DMS 273 (cell line): ENCODE data around the gene KIAA0232.
A peak's percentile ranks its signal among the peaks of the same experiment; 100 is the strongest.
"Not testable (repeated sequence)": the region's sequence is repeated elsewhere in the genome, so short reads cannot be mapped to it uniquely, and the experiment has no call there.

ENCODE experiments used
- DNase-seq: peaks from one replicate; lab custom pipeline; 2025; ENCODE audit not compliant: unreplicated experiment; lab: John Stamatoyannopoulos, UW

Gene KIAA0232

DNA sequence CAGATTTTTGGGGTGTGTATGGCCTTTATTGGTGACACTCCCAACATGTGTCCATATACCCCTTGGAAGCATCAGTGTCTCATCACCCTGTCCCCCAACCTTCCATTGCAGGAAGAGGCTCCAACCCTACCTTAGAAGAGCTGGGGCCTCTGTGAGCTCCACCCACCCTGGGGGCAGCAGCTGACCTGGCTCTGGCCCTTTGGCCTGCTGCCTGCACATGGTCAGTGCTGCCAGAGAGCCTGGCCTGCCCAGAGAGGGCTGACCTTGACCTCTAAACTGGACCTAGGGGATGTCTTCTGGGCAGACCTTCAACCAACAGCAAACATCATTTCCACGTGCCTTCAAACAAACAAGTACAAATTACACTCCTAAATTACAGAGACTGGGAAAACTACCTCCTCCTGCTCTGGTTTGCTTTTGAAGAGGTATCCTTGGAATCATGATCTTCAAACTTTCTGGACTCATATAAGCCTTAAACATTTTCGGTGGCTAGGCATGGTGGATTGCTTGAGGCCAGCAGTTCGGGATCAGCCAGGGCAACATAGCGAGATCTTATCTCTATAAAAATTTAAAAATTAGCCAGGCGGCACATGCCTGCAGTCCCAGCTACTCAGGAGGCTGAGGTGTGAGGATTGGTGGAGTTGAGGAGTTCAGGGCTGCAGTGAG, 27.3 kb upstream of the KIAA0232 start:
- no peak for DNase-seq

DNA sequence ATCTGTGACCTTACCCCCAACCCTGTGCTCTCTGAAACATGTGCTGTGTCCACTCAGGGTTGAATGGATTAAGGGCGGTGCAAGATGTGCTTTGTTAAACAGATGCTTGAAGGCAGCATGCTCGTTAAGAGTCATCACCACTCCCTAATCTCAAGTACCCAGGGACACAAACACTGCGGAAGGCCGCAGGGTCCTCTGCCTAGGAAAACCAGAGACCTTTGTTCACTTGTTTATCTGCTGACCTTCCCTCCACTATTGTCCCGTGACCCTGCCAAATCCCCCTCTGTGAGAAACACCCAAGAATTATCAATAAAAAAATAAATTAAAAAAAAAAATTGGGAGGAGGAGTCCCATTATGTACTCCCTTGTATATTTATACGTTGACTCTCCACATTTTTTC, 26.2 kb upstream of the KIAA0232 start:
- not testable (repeated sequence) for DNase-seq

DNA sequence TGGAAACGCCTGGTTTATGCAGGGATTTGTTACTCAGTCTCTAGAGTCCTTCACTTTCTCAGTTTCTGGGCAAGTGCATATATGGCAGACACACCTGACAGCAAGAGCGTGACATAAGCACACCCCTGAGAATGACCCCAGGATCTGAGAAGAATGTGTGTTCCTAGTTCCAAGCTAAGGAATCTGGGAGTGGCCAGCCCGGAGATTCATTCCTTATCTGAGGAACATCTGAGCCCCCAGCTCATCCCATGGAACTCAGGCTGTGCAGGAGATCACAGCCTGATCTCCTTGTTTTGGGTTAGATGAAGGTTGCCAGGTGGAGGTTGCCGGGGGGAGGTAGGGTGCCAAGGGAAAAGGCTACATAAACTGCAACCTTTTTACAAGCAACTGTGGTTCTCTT, 23.8 kb upstream of the KIAA0232 start:
- no peak for DNase-seq

DNA sequence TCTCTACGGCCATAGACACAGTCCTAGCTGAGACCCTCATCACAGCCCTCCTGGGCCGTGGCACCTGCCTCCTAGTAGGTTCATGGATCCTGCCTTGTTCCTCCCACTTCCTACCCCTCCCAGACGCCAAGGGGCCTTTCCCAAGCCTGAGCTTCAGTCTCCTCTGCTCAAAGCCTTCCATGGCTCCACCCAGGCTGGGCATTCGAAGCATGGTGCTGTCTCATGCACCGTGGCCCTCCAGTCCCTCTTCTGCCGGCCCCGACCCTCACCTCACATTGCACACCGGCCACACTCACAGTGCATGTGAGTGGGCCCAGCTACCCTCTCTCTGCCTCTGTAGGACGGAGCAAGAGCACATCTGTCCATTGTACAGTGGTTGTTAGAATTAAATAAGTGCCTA, 21.7 kb upstream of the KIAA0232 start:
- no peak for DNase-seq

DNA sequence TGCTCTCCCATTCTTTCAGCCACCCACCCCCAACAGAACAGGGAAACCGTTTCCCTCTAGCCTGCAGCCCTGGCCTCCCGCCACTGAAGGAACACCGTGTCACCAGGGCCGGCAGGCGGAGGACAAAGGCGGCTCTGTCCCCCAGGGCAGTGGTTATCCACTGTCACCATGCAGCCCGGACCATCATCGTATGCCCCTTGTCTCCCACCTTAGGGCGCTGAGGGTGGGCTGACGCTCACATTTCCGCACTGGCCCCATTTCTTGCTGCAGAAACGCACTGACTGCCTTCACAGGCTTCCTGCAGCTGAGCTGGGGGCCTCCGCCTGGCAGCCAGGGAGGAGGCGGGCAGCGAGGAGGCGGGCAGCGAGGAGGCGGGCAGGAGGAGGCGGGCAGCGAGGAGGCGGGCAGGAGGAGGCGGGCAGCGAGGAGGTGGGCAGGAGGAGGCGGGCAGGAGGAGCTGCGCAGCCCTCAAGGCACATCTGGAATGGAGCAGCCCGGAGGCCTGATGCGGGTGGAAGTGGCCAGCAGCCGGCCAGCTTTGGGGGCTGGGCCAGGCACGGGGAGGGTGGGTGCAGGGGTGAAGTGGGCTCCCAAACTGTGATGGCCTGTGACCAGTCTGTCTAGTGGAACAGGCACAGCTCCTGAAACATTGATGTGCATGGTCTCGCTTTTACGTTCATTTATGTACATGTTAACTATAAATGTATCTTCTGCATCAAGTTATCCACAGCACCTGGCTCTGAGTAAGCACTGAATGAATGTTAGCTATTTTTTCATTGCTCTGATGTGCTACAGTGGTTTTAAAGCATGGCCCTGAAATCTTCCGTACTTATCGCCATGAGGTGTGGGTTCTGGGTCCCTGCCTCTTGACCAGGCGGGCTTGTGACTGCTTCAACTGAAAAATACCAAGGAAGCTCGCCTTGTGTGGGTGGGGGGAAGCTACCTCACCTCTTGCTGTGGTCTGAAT, 20.6 kb upstream of the KIAA0232 start:
- DNase-seq = no peak

DNA sequence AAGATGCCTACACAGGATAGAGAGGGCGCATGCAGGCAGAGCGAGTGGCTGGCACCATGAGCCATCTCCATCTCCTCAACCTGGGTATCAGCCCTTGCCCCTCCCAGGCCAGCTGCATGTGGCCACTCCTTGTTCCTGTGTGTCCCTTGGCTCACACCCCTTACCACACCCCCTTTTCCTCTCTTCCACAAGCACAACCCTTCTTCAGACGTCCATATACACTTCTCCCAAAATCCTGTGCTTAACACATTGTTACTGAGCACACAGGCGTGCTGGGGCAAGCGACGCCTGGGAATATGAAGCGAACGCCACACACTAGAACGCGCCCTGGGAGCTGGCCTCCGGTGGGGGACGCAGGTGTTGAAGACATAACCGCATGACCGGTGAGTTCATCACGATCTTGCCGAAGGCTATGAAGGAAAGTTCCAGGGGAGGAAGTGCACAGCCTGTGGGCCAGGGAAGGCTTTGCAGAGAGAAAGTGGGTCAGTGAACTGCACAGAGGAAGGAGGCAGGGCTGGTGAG, 19.1 kb upstream of the KIAA0232 start:
- DNase-seq = peak; percentile 42

DNA sequence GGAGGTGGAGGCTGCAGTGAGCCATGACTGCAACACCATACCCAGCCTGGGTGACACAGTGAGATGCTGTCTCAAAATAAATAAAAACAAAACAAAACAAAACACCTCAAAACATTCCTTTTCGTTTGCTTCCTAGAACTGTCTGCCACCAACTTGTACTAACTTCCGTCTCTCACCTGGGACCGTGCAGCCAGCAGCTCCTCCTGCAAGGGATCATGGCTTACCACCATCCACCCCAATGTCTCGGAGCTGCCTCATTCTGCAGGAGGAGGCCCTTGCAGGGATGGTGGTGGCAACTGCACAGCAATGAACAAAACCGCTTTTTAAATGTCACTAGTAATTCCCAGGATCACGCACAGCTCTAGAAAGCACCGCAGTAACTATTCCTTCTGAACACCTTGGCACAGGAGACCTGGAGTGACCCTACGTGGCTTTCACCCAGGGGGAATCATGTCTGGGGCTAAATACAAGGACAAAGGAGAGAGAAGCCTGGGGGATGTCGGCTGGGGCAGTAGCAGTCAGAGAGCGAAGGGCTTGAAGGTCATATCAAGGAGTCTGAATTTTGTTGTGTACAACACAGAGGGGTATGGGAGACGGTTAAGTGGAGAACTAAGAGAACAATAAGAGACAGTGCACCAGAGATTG, 17.4 kb upstream of the KIAA0232 start:
- DNase-seq = no peak

DNA sequence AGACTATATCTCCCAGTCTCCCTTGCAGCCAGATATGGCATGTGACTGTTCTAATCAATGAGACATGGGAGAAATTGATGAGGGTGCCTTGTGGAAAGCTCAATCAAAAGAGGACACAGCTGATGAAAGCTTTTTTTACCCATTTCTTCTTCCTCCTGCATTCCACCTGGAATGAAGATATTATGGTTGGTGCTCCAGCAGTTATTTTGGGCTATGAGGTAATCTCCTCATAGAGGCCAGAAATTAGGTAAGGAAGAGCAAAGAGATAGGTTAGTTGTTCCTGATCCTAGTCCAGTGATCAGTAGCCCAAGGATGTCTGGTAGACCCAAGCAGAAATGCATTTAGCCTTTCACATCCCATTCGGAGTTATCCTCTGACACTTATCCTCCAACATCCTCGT, 16.8 kb upstream of the KIAA0232 start:
- no peak for DNase-seq

DNA sequence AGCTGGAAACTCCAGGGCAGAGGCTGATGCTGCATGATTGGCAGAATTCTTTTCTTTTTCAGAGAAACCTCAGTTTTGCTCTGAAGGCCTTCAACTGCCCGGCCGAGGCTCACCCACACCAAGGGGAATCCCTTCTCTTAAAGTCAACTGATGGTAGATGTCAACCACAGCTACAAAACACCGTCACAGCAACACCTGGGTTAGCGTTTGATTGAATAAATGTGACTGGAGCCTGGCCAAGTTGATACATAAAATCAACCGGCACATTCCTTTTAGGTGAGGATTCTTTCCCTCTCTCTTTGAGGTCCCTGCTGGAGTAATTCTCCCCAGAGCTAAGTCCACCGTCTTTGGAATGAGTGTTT, 15.2 kb upstream of the KIAA0232 start:
- DNase-seq = no peak

DNA sequence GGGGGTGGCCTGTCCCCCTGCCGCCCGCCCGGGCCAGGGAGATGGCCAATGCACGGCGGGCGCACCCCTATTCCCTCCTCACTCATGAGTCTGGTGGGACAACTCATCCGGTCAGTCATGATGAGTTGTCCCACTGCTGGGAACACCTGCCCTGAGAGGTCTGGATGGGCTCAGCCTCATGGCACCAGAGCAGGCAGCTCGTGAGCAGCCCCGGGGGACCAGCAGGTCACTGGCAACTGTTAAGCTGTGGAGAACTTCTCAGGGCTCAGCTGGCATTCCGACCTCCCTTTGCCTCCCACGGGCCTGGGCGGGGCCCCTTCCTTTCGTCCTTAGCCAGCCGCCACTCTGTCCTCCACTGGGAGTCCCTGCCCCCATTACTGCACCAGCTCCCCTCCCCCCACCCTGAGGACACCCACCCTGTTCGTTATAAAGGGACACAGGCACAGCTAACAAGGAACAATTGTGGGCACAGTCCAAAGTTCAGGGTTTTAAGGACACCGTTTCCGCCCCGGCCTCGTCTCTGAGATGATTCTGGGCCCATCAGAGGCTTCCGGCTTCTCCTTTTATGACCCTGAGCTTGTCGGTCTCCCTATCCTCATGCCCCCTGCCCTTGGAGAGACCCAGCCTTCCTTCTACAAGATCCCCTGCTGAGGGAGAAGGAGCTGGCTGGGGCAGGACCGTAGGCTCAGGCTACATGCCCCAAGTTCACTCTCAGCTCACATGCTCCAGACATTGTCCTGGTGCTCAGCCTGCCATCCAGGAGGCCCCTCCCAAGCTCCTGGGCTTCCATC, 14.6 kb upstream of the KIAA0232 start:
- no peak for DNase-seq

DNA sequence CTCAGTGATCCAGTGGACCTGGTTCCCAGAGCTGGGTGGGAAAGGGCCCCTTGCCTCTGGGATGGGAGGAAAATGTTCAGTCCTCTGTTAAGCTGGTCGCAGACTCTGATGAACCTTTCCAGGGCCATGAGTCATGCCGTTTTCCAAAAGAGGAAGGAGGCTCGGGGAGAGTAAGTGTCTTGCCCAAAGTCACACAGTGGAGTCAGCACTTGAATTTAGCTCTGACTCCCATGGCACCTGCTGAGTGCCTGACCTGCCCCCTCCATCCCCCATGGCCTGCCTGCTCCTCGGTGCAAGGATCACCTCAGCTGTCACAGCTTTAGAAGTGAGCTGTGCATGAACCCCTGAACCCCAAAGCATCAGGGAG, 14.0 kb upstream of the KIAA0232 start:
- no peak for DNase-seq

DNA sequence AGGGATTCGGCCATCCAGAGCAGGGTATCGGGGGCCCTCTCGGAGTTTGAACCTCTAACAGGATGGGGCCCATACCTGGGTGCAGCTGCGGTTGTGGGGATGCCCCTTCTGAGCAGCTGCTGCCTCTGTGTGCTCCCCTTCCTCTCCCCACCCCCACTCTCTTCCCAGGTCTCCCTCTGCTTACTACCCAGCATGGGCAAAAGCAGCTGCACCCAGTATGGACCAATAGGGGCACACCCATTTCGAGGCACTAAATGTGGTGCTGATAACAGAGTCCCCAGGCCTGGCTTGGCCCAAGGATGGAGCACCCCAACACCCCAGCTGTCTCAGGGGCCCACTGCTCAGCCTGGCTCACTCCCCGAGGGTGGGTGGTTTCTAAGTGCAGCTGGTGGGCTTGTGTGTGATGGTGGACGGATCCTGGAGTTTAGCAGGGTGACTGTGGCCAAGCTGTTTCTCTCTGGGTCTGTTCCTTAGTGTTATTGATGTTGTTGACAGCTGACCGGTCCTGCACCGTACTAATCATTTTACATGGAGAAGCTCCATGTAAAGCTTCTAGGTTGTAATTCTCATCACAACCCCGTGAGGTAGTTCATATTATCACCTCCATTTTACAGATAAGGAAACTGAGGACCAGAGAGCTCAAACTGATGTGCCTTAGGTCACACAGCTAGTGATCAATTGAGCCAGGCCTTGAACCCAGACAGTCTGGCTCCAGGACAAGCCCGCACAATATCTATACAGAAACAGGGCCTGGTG, 13.1 kb upstream of the KIAA0232 start:
- no peak for DNase-seq

DNA sequence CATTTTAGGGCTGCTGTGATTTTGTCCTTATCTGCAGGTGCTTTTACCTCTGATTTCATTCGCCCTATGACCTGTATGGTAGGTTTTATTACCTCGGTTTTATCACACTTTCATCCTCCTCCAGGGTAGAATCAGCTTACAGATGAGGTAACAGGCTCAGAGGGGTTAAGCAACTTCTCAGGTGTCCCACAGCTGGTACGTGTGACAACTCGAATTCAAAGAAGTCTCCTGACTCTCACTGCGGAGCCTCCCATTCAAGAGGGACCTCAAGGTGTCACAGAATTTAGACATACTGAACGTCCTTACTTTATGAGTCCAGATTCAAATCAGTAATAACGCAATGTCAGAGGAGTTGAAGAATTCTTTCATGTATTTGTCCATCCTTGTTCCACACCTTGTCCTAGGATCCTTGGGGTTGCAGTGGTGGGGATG, 12.5 kb upstream of the KIAA0232 start:
- no peak for DNase-seq

DNA sequence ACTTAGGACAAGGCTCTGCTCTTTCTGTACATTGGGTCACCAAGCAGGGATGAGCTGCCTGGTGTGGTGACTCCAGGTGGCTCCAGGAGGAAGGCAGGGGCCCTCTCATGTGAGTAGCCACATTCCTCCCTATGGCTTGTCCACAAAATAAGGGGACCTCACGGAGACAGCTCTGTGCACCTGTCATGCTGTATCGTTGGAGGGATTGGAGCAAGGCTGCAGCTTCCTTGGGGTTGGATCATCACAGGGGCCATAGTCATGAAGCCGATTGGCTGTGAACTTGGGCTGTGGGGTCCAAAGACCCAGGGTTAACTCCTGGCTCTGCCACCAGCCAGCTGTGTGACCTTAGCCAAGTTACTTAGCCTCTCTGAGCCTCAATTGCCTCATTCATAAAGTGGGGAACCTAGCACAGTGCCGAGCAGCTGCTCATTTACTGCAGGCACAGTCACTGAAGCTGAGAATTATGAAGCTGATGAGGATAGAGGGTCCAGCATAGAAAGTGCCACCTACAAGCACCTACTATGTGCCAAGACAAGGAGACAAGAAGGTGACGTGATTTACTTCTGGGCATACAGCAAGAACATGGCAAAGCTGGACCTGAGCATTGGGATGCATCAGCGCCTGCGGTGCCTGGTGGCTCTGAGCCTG, 11.8 kb upstream of the KIAA0232 start:
- DNase-seq = no peak

DNA sequence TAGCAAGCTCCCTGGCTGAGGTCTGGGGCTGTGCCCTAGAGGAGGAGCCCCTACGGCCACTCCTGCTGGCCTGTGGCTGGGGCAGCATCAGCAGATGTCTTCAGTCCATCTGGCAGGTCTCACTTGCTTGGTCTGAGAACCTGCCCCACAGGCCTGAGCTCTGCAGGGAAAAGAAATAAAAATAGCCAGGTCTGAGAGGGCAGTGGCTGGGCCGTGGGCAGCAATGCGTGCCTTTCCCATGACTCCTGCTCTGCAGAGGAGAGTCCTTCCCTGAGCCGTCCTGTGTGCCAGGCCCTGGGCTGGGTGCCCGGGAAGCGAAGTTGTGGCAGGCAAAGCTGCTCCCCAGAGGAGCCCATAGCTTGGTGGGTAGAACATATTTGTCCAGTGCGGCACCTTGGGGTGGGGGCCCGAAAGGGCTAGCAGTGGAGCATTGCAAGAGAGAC, 11.3 kb upstream of the KIAA0232 start:
- DNase-seq = no peak

DNA sequence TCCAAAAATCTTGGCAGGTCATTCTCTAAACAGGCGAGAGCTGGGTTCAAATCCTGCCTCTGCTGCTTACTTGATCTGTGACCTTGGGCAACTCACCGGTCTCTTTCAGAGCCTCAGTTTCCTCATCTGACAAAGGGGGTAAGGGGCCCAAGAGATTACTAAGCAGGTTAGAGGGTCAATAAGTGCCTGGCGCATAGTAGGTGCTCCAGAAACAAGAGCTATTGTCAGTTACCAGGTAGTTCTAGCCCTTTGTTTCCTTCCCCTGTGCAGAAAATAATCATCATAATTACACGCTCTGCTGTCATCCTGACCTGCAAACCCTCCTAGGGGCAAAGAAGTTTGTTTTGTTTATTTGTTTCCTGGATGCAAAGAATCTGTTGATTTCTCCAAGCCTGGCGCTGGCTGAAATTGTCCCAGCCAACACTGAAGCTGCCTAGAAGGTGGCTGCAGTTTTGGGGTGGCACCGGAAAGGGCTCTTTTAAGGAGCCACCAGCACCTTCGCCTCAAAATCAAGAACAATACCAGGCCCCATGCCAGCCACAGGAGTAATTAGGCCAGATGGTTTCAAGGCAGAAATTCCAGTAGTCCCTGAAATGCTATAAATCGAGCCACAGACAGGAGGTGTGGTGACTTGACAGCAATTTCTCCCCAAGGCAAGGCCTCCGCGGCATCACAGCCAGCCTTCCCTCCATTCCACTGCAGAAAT, 10.2 kb upstream of the KIAA0232 start:
- peak; percentile 68 for DNase-seq

DNA sequence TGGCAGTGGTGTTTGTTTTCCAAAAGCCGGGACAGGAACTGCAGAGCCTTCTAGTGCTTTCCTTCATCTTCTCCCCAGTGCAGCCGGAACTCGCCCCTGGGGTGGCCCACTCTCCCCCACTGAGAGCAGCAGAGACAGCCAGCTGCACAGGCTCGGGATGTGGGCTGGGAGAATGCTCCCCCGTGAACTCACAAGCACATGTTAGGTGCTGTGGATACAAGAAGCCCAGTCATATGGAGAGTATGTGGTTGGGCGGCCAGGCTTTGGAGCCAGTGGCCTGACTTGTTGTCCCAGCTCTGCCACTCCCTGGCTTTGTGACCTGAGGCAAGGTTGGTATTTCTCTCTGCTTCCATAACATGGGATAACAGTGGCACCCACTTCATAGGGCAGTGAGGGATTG, 9.4 kb upstream of the KIAA0232 start:
- DNase-seq = no peak

DNA sequence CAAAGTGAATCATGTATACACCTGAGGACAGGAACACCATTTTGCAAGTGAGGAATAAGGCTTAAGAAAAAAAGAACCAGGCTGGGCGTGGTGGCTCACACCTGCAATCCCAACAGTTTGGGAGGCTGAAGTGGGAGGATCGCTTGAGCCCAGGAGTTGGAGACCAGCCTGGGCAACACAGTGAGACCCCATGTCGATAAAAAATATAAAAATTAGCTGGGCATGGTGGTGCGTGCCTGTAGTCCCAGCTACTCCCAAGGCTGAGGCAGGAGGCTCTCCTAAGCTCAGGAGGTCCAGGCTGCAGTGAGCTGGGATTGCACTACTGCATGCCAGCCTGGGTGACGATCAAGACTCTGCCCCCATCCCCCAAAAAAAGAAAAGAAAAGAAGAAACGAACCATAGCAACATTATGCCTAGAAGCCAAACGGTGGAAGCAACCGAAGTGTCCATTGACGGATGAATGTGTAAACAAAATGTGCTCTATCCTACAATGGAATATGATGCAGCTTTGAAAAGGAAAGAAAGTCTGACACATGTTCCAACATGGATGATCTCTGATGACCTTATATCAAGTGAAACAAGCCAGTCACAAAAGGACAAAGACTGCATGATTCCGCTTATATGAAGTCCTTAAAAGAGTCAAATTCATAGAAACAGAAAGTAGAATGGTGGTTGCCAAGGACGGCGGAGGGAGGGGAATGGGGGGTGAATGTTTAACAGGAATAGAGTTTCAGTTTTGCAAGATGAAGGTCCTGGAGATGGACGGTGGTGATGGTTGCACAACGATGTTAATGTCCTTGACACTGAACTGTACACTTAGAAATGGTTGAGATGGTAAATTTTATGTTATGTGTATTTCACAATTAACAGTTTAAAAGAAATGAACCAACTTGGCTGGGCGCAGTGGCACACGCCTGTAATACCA, 8.6 kb upstream of the KIAA0232 start:
- DNase-seq = no peak
